T-helper 2 cell treated with Interferon-gamma antibody and Interleukin-4, amounts not matched to agents 5 μg/mL and 100 μg/mL, for 36 hours (primary cell): Measurements from ENCODE around the gene SPATA21.
"Not testable (repeated sequence)": the region's sequence is repeated elsewhere in the genome, so short reads cannot be mapped to it uniquely, and the experiment has no call there.

Source experiments
- DNase-seq: peaks from one replicate; pipeline ENCODE4 v3.0.0; 2021; ENCODE audit warnings: low spot score
- H3K27ac Mint-ChIP-seq: one replicate; pipeline ENCODE4 v1.8.0; 2021; ENCODE audit warnings: mild to moderate bottlenecking, mixed read lengths
- H3K27me3 Mint-ChIP-seq: one replicate; pipeline ENCODE4 v1.8.0; 2021; ENCODE audit warnings: low read depth, mixed read lengths
- H3K36me3 Mint-ChIP-seq: one replicate; pipeline ENCODE4 v1.8.0; 2021; ENCODE audit warnings: low read depth, mixed read lengths
- H3K4me1 Mint-ChIP-seq: one replicate; pipeline ENCODE4 v1.8.0; 2021; ENCODE audit warnings: low read depth, mixed read lengths
- H3K4me3 Mint-ChIP-seq: one replicate; pipeline ENCODE4 v1.8.0; 2022; ENCODE audit warnings: mild to moderate bottlenecking, moderate library complexity, mixed read lengths
- H3K9me3 Mint-ChIP-seq: one replicate; pipeline ENCODE4 v1.8.0; 2021; ENCODE audit warnings: mixed read lengths

Gene SPATA21, protein sequence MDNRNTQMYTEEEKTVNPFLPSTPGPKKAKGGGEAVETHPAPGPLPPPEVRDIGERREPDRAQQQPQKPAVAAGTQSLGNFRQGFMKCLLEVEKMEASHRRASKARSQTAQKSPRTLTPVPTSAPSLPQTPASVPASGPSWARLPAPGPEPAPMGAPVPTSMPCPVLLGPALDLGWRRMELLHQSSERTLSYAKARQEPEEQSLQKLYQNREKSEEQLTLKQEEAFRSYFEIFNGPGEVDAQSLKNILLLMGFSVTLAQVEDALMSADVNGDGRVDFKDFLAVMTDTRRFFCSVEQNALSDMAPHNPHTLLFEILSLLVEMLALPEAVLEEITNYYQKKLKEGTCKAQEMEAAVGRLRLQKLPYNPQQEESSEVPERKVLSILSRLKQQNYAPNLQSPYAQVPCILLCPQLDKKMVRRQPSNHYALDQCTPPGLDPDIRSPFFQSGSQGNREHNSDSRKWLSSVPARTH

DNA sequence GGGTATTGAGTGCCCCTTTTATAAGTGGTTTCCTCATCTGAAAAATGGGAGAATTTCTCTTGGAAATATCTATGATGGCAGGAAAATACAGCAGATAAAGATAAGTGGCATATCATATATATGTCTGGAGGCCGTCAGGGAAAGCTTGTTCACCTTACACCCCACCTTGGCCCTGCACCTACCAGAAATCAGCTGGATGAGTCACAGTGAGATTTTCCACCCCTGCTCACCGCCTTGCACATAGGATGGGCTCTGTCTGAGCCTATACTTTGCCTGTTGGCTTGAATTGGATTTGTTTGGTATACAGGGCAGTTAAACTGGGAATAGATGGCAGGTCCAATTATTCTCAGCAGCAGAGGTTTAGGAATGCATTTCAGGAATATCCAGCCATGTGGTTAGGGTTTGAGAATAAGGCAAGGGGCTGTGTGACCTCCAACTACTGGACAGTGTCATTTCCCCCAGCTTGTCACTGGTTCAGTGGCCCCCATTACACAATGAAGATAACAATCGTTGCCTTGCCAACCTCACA lies at the start of gene SPATA21:
Gene SPATA21 (minus strand): TSS at position 479 of the 529 bp plus-strand sequence. CDS start 6,053 bp downstream, outside the sequence.
- H3K9me3 Mint-ChIP-seq: no peaks in the 10 kb centered on the region
- peaks cover 8% of the 10 kb centered on the region for H3K4me1 Mint-ChIP-seq
- no peak within 1 kb of the TSS for H3K27ac Mint-ChIP-seq
- peaks cover 6% of the 10 kb centered on the region for H3K36me3 Mint-ChIP-seq
- DNase-seq: no peak
- H3K4me3 Mint-ChIP-seq: no peak within 1 kb of the TSS
- no peaks in the 10 kb centered on the region for H3K27me3 Mint-ChIP-seq

DNA sequence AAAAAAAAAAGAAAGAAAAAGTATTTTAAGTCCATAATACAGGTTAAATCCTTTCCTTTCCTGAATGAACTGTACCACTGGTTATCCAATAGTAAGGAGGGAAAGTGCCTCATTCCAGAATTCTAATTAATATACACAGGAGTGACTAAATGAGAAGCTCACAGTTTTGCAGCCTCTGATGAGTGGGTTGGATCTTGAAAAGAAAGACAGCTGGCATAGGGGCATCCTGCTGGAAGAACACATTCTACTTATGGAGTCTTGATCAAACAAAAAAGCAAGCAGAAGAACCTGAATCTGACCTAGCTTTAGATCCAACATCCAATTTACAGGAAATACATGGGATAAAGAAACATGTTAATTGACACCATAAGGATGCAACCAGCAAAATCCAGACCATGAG lies 49.8 kb upstream of the SPATA21 start:
- H3K4me3 Mint-ChIP-seq, H3K27ac Mint-ChIP-seq, H3K27me3 Mint-ChIP-seq: not testable (repeated sequence)

DNA sequence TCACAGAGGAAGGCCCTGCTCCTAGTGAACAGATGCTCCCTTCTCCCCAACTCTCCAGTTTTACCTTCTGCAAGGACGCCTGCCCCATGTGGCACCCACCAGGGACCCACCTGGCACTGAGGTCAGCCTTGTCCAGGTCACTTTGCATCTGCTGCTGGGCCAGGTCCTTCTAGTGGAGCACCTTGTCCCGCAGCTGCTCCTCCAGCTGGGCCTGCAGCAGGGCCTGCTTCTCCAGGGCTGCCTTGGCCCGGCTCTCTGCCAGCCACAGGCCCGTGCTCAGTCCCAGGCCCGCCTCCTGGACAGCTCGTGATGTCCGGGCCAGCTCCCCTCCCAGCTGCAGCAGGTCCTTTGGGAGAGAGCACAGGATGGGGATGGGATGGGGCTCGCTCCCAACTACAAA lies 49.1 kb upstream of the SPATA21 start:
- not testable (repeated sequence) for H3K36me3 Mint-ChIP-seq, H3K4me3 Mint-ChIP-seq

More for the DNA sequence above, 49.8 kb upstream of the SPATA21 start:
- H3K9me3 Mint-ChIP-seq, DNase-seq, H3K4me1 Mint-ChIP-seq, H3K36me3 Mint-ChIP-seq: not testable (repeated sequence)

DNA sequence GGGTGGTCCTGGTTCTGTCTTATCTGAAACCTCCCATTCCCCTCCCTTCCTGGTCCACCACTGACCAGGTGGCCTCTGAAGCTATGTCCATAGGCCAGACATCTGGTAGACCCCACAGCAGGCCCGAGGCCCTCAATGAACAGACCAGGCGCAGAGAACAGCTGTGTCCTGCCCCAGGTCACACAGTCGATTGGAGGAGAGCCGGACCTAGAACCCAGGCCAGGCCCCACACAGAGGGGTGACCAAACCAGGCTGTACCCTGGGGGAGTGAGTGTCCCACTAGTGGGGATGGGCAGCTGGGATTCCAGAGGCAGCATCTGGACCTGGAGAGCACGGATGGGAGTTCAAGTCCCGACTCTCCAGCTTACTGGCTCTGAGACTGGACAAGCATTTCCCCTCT lies 47.7 kb upstream of the SPATA21 start:
- Mint-ChIP-seq H3K9me3 (no peaks in the 10 kb centered on the region), H3K4me3 (no peak overlapping the region), H3K27me3 (no peaks in the 10 kb centered on the region), H3K27ac (no peak overlapping the region), H3K36me3 (peaks cover 13% of the 10 kb centered on the region), H3K4me1 (no peaks in the 10 kb centered on the region)
- DNase-seq: no peak

More for the DNA sequence above, 49.1 kb upstream of the SPATA21 start:
- not testable (repeated sequence) for H3K4me1 Mint-ChIP-seq, H3K9me3 Mint-ChIP-seq, H3K27me3 Mint-ChIP-seq, H3K27ac Mint-ChIP-seq, DNase-seq

DNA sequence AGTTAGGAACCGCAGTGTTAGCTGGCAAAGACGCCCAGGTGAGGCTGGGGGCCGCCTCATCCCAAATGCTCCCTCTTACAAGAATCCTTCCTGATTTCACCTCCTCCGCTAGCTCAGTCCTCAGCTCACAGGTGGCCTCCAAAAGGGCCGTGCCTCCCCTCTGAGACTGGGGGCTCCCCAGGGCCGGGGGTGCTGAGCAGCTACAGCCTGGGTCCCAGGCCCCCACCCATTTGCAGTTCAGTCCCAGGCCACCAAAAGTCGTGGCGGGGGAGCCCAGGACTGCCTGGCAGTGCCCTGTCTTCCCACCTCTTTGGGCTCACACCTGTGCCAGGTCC lies 47.2 kb upstream of the SPATA21 start:
- DNase-seq: no peak
- Mint-ChIP-seq H3K27ac (no peak overlapping the region), H3K36me3 (peaks cover 13% of the 10 kb centered on the region), H3K4me1 (no peaks in the 10 kb centered on the region), H3K4me3 (no peak overlapping the region), H3K9me3 (no peaks in the 10 kb centered on the region), H3K27me3 (no peaks in the 10 kb centered on the region)

DNA sequence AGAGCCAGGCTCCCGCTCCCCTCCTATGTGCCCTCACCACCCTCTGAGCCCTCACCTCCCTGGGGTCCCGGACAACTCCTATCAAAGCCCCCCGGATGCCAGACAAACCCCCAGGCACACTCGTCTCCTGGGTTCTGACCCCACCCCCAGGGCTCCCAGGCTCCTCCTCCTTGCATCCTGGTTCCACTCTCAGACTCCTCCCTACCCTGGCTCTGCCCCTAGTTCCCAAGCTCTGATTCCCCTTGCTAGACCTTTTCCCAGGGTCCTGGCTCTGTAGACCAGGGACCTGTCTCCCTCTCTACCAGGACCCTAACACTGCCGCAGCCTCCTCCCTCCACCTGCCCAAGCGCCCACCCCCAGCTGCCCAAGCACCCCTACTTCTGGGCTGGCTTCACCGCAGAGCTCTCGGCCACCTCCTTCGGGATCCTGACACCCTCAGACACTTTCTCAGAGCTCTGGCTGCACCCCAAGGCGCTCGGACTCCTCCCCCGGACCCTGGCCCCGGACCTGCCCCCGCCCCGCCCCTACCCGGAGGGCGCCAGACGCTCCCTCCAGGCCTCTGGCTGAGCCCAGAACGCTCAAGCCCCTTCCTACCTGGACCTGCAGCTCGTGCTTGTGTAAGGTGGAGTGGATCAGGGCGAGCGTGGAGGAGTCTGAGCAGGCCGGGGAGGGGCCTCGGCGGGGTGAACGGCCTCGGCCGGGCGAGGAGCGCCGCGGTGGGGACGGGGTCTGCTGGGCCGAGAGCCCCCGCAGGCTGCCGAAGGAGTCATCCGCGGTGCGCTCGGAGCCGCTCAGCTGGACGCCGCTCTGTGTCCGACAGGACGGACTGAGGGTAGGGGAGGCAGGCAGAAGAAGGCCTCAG lies 46.6 kb upstream of the SPATA21 start:
- H3K4me1 Mint-ChIP-seq, H3K4me3 Mint-ChIP-seq, H3K27me3 Mint-ChIP-seq, H3K9me3 Mint-ChIP-seq, DNase-seq, H3K27ac Mint-ChIP-seq: not testable (repeated sequence)
- H3K36me3 Mint-ChIP-seq: peaks cover 13% of the 10 kb centered on the region

DNA sequence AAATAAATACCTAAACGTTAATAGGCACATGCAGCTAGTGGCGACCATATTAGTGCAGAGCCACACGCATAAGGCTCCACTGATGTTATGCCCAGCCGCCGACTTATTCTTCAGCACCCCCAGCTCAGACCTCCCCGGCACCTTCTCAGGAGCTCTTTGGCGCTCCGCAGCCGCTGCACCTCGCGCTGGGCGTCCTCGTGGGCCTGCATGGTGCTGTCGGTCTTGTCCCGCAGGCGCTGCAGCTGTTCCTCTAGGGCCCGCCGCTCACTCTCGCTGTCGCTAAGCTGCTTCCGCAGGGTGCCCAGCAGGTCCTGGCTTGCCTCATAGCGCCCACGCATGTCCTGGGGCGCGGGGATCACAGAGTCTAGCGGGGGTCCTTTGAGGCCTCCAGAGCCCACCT lies 45.9 kb upstream of the SPATA21 start:
- not testable (repeated sequence) for H3K27ac Mint-ChIP-seq, H3K9me3 Mint-ChIP-seq, H3K27me3 Mint-ChIP-seq, DNase-seq, H3K4me1 Mint-ChIP-seq, H3K4me3 Mint-ChIP-seq
- peaks cover 15% of the 10 kb centered on the region for H3K36me3 Mint-ChIP-seq

DNA sequence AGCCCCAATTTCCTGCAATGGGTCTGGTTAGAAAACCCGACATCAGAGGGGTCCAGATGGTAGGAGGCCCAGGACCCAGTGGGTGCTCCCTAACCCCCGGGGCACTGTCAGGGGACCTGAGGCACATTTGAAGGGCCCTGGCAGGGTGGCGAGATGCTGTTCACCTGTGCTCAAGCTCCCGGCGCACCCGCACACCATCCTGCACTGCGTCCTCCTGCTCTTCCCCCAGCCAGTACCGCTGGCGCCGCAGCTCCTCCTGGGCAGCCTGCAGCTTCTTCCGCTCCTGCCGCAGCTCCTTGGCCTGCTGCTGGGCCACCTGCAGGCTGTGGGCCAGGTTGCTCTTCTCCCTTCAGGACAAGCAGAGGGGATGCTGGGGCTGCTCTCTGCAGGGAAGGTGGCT lies 40.9 kb upstream of the SPATA21 start:
- H3K27ac Mint-ChIP-seq: no peak overlapping the region
- H3K9me3 Mint-ChIP-seq: no peaks in the 10 kb centered on the region
- H3K36me3 Mint-ChIP-seq: peaks cover 20% of the 10 kb centered on the region
- no peaks in the 10 kb centered on the region for H3K4me1 Mint-ChIP-seq
- no peak for DNase-seq
- H3K27me3 Mint-ChIP-seq: no peaks in the 10 kb centered on the region
- H3K4me3 Mint-ChIP-seq: no peak overlapping the region

DNA sequence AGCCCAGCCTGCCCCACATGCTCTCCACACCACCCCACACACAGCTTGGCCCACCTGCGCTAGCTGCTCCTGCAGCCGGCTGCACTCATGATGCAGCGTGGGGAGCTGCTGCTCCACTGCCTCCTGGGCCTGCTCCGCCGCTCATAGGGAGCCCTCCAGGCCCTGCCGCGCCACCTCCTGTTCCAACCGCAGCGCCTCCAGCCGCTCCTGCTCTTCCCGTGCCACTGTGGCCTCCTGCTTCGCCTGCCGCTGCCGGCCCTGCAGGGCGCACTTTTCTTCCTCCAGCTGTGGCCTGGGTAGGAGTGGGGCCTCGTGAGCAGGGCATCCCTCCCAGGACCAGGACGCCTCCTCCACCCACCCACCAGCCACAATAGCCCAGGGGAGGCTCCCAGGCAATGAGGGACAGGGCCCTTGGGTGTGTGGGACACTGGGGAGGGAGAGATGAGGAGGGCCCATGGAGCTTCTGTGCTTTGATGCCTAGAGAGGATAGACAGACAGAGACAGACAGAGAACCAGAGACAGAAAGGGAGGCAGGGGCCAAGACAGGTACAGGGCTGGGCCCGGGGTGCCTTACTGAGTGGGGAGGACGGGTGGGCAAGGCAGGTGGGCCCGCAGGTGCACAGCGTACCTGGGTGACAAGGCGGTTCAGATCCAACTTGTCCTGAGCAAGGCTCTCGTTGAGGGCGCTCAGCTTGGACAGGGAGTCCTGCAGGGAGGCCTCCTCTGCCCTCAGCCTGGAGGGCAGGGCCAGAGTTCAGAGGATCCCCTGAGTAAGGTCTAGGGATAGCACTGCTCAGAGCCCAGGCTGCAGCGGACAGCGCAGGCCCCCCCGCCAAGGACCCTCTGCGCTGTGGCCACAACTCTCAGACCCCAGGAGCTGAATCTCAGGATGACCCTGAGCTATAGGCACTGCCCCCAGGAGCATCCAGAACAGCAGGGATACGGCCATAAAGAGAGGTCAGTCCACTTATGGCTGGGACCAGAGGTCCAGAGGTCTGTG lies 38.8 kb upstream of the SPATA21 start:
- H3K9me3 Mint-ChIP-seq, H3K4me1 Mint-ChIP-seq, DNase-seq, H3K27me3 Mint-ChIP-seq, H3K4me3 Mint-ChIP-seq, H3K27ac Mint-ChIP-seq: not testable (repeated sequence)
- H3K36me3 Mint-ChIP-seq: peaks cover 20% of the 10 kb centered on the region

DNA sequence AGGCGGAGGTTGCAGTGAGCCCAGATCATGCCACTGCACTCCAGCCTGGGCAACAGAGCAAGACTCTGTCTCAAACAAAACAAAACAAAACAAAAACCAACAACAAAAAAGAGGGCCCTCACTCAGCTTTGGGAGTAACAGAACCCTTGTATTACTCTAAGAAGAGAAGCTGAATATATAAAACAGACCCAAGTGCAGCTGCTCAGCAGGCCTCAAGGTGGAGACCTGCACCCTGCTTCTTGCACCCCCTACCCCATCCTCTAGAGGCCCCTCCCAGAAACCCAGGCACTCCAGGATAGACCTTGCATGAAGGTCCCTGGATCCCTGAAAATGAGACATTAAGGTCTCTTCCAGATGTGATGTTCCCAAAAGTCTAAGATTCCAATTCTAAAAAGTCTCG lies 37.7 kb upstream of the SPATA21 start:
- peaks cover 13% of the 10 kb centered on the region for H3K36me3 Mint-ChIP-seq
- not testable (repeated sequence) for H3K27ac Mint-ChIP-seq, H3K4me1 Mint-ChIP-seq, H3K9me3 Mint-ChIP-seq, H3K27me3 Mint-ChIP-seq, DNase-seq, H3K4me3 Mint-ChIP-seq

DNA sequence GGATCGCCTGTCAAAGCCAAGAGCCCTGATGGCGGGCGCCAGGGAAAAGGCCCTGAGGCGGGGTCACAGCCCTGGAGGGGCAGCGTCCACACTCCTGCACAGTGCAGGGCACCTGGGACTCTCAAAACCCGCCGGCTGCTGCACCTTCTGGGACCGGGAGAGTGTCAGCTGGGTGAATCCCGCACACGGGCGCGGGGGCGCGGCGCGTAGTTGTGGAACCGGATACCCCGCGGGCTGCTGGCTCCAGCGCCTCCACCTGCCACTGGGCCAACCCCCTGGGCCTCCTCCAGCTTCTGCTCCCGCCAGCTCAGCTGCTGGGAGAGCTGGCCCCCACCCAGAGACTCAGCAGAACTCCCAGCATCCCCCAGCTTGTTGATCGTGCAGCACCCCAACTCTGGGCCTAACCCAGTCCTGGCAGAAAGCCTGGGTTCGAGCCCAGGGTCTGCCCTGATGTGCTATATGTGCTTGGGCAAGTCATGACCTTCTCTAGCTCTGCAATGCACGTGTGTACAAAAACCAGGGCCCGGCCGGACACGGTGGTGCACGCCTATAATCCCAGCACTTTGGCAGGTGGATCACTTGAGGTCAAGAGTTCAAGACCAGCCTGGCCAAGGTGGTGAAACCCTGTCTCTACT lies 37.1 kb upstream of the SPATA21 start:
- Mint-ChIP-seq H3K27me3 (no peaks in the 10 kb centered on the region), H3K36me3 (peaks cover 16% of the 10 kb centered on the region), H3K9me3 (no peaks in the 10 kb centered on the region), H3K4me1 (no peaks in the 10 kb centered on the region), H3K27ac (no peak overlapping the region), H3K4me3 (no peak overlapping the region)
- DNase-seq: no peak

DNA sequence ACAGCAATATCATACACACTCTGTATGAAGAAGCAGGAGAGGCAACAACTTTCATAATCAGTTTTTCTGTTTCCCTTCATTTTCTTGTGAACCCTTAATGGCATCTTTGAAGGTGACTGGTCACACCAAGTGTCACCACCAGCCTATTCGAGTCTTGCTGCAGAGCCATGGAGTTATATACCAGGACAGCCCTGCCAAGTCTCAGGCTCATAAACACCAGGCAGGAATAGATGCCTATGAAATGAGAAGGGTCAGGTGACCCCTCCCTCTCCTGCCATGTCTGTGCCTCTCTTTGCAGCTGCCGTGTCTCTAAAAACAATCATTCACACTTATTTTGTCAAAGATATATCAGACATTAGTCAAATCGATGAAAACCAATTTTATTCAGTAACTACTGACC lies 31.3 kb upstream of the SPATA21 start:
- Mint-ChIP-seq H3K27me3 (no peaks in the 10 kb centered on the region), H3K4me3 (no peak overlapping the region), H3K4me1 (no peaks in the 10 kb centered on the region), H3K27ac (no peak overlapping the region), H3K9me3 (no peaks in the 10 kb centered on the region), H3K36me3 (peaks cover 42% of the 10 kb centered on the region)
- no peak for DNase-seq
